ENCODE measurements around the gene STARD7.

The STARD7 gene

DNA sequence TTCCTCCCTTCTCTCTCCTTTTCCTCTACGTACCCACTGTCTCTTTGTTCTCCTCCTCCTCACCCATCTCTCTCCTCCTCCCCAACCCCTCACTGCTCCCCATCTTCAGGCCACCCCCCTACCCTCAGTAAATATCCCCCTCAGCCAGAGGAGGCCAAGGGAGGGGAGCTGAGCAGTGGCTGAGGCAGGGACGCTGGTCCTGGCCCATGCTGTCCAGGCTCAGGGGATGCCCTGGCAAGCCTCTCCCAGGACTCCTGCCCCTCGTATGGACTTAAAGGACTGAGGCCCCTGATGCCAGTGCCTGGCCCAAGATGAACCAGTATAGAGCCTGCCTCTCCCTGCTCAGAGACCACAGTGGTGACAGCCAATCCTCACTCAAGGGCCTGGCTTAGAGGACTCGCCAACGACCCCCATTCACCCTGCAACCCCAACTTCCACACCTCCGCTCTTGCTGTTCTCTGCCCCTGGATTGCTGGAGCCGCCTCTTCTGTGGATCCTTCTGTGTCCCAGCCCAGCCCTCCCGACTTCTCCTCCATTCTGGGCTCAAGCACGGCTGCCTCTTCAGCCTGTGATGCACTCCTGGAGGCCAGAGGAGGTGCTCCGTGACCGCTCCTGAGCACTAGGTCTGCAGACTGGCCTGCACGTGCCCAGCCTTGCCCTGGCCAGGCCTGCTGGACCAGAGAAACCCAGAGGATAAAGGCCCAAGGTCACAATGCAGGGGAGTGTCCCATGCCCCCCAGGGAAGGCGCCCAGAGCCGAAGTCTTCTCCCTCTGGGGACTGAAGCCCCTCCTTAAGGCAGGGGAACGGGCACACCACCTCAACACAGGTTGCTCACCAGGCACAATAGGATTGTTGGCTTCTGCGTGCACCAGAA, 53.9 kb downstream of the STARD7 start:
- in situ Hi-C loops (cut with MboI; ENCODE audit: low pct_unique_long_range_greater_than_20kb, low sequenced_read_pairs), result no loop called here
- DNase-seq, result no peak

DNA sequence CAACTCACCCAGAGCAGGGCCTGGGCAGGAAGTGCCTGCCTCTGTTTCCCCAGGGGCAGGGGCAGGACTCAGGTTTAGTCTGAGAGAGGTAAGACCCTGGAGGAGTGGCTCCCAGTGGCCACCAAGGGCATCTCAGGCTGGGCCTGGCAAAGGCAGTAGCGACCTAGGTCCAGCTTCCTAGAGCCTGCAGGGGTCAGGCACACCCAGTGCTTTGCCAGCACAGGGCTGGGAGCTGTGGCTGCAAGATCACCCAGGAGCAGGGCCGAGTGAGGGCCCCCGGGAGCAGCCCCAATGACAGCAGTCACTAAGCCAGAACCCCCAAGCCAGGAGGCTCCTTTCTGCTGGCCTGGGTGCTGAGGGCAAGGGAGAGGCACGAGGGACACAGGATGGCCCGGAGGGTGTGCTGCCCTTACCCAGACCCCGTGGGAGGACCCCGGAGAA, 54.6 kb downstream of the STARD7 start:
- no peak for DNase-seq
- in situ Hi-C loops (cut with MboI; ENCODE audit: low pct_unique_long_range_greater_than_20kb, low sequenced_read_pairs), result no loop called here

DNA sequence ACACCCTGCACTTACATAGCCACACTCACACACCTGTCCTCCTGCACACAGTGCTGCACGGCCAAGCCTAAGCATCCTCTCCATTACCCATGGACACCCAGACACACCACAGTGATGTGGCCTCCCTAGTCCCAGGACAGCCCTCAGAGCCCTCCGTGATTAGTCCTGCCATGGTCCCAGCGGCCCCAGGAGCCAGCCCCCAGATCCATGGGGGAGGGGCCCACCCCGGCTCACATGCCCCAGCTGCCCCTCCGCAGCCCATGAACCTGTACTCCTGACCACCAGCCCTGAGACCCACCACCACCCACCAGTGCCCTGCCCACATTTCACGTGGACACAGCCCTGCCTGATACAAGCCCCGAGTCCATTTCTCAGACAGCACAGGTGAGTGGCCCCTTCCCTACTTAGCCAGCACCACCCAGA, 55.3 kb downstream of the STARD7 start:
- DNase-seq, result no peak
- in situ Hi-C loops (cut with MboI; ENCODE audit: low pct_unique_long_range_greater_than_20kb, low sequenced_read_pairs), result no loop called here

DNA sequence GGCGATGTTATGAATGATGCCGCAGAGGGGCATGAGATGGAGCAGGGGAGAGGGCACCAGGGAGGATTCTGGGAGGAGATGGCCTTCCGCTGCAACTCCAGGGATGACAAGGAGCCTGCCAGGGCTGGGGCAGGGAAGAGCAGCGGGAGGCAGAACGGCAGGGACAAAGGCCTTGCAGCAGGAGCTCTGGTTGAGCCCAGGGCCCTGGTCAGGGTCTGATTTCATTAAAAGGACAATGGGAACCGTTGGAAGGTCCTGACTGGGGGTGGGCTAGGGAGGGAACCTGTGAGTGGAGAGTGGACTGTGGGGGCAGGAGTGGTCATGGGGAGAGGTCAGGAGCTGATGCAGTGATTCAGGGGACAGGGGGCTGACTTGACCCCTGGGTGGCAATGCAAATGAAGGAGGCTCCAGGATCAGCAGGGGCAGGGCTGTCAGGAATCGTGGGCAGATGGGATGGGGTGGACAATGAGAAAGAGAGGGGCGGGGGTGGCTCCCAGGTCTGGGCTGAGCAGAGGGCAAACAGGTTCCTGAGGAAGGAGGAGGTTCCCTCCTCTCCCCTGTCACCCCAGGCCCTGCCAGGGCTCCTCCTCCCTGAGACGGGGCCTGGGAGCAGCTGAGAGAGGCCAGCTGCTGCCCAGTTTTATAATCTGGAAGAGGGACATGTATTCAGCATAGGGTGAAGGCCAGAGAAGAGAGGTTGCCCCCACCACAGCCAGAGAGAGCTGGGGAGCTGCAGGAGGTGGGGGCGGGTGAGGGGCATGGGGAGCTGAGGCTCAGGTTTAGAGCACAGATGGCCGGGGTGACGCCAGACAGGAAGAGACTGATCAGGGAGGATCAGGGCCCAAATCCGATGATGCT, 56.1 kb downstream of the STARD7 start:
- no peak for DNase-seq
- in situ Hi-C loops (cut with MboI; ENCODE audit: low pct_unique_long_range_greater_than_20kb, low sequenced_read_pairs), result no loop called here

DNA sequence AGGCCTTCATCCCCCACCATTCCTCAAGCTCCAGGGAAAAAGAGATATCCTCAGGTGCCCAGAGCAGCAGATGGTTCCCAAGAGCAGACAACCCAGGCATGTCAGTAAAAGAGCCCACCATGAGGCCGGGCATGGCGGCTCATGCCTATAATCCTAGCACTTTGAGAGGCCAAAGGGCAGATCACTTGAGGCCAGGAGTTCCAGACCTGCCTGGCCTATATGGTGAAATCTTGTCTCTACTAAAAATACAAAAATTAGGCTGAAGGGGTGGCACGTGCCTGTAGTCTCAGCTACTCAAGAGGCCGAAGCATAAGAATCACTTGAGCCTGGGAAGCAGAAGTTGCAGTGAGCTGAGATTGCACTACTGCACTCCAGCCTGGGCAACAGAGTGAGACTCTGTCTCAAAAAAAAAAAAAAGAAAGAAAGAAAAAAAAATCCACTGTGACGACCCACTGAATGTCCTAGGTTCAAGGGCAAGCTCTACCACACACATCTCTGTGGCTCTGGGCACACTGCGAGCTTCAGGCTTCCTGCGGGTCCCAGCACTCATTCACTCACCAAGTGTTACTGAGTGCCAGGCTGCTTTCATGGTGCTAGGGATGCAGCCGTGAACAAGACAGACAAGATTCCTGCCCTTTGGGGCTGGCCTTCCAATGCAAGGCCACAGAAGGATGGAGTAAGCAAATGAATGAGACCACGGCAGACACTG, 56.9 kb downstream of the STARD7 start:
- no peak for DNase-seq
- in situ Hi-C loops (cut with MboI; ENCODE audit: low pct_unique_long_range_greater_than_20kb, low sequenced_read_pairs), result no loop called here

DNA sequence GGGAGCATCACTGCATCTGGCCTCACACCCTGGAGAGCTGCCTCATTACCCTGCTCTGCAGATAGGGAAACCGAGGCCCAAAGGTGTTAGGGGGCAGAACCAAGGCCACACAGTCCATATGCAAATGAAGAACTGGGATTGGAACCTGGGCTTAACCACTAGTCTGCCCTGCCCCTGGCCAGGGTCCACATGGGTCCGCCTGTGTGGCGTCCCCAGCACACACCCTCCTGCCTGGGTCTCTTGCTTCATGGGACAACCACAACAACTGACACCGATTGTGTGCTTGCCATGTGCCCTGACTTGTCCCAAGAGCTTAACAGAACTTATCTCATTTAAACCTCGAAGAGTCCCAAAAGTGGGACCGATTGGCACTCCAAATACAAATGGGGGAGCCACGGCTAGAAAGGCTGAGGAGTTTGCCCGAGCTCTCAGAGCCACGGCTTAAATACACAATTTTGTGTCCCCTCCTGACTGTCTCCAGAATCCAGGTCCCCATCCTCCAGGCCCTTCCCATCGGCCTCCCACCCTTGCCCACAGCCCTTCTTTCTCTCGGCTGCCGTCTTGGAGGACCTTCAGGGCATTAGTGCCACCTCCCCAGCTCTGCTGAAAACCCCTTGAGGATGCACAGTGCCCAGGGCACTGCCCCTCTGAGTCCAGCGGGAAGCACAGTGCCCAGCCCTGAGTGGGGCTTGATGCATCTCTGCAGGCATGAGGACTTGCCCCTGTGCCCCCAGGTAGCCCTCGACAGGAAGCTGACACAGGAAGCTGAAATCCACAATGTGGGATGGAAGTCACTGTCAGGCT, 57.6 kb downstream of the STARD7 start:
- in situ Hi-C loops (cut with MboI; ENCODE audit: low pct_unique_long_range_greater_than_20kb, low sequenced_read_pairs), result no loop called here
- no peak for DNase-seq

DNA sequence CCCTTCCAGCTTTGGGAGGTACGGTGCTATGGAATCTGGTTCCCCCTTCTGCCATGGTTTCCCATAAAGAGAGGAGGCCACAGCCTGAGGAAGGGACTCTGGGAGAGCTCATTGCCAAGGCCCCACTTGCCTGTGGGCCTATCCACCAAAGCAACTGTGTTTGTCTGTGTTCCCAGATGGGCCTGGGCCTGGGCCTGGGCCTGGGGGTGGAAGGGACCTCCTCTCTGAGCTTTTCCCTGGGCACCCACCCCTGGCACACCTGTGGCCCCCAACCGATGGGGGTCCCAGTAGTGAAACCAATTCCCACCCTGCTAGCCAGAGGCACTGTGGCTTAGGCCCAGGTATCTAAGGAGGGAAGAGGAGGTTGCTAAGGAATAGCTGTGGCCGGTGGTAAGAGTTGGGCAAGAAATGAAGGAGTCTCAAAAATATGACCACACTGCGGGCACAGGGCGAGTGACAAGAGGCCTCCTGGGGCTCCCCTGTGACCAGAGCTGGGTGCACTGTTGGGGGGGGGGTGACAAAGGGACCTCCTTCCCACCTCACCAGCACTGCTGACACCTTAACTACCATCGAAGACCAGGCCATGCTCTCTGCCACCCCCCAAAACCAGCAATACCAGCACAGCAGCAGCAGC, 58.5 kb downstream of the STARD7 start:
- in situ Hi-C loops (cut with MboI; ENCODE audit: low pct_unique_long_range_greater_than_20kb, low sequenced_read_pairs), result no loop called here
- DNase-seq, result no peak

DNA sequence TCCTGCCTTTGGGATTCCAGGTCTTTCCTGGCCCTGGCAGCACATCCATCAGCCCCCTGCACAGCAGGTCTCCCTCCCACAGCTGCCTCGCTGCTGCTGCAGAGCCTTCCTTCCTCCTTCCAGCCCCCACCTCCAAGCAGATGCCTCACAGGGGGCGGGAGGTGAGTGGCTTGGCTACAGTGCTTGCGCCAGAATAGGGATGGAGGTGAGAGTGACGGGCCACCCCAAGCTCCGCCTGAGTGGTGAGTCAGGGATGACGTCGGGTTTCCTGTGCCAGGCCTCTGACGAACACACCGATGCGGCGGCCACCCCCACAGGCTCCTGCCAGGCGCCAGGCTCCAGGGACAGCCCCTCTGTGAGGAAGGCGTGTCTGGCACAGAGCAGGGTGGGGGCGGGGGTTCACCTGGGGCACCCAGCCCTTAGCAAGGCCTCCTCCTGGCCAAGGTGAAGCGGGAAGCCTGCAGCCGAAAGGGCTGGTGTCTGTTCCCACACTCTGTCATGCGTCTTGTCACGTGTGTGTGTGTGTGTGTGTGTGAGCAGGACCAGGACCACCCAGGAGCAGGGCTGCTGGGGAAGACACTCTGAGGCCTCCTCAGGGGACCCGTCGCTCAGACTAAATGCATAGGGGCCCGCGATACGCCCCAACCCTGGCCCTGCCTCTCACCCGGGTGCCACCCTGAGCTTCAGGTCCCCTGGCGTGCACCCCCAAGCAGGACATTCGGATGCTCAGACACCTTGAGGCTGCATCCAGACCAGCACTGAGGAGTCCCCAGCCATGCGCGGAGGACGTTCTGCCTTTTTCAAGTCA, 60.0 kb downstream of the STARD7 start:
- in situ Hi-C loops (cut with MboI; ENCODE audit: low pct_unique_long_range_greater_than_20kb, low sequenced_read_pairs), result no loop called here
- DNase-seq, result peak; percentile 87

DNA sequence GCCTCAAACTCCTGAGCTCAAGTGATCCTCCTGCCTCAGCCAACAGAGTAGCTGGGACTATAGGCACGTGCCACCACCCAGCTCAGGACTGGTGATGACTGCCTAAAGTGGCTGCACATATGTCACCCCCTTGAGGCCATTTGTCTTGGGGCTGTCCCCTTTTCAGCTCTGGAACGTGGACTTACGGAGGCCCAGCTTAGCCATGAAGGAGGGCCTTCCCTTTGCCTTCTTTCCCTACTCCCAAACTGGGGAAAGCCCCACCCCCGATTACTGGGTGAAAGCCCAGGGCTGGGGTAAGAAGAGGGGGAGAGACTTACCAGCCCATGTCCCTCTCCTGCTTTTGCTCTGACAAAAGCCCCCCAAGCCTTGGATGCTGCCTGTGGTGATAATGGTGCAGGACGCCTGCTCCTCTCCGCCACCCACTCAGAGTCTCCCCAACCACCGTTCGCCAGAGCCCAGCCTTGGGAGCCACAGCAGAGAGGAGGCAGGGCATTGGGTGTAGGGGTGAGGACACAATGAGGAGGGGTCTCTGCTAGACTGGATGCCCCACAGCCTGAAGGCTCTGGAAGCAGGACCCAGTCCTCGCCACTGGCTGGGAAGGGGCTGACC, 60.9 kb downstream of the STARD7 start:
- no peak for DNase-seq
- in situ Hi-C loops (cut with MboI; ENCODE audit: low pct_unique_long_range_greater_than_20kb, low sequenced_read_pairs), result no loop called here

DNA sequence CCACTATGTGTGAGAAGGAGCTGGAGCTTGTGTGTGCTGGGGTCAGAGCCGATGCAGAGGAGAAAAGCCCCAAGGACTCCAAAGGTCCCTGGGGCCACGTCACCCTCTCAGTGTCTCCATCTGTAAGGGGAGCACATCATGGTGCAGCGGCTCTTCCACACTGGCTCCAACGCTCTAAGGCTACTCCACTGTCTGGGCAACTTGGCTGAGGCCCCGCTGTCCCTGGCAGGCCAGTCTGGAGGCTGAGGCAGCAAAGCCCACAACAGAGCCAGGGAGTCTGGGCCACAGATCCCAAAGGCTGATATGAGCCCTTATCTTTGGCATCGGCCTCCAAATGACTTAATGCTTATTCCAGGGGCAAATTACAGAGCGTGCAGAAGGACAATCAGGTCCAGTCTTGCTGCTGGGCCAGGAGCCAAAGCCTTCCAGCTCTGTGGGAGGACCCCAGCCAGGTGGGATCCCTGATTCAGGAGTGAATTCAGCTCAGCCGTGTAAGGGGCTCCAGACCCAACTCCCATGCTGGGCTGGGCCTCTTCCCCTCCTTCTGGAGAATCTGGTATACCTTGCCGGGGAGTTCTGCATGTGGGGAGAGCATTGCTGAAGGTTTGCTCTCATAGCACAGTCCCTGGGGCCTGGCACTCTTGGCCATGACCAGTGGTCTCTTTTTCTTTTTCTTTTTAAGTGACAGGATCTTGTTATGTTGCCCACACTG, 61.6 kb downstream of the STARD7 start:
- peak; percentile 19 for DNase-seq
- in situ Hi-C loops (cut with MboI; ENCODE audit: low pct_unique_long_range_greater_than_20kb, low sequenced_read_pairs), result no loop called here

DNA sequence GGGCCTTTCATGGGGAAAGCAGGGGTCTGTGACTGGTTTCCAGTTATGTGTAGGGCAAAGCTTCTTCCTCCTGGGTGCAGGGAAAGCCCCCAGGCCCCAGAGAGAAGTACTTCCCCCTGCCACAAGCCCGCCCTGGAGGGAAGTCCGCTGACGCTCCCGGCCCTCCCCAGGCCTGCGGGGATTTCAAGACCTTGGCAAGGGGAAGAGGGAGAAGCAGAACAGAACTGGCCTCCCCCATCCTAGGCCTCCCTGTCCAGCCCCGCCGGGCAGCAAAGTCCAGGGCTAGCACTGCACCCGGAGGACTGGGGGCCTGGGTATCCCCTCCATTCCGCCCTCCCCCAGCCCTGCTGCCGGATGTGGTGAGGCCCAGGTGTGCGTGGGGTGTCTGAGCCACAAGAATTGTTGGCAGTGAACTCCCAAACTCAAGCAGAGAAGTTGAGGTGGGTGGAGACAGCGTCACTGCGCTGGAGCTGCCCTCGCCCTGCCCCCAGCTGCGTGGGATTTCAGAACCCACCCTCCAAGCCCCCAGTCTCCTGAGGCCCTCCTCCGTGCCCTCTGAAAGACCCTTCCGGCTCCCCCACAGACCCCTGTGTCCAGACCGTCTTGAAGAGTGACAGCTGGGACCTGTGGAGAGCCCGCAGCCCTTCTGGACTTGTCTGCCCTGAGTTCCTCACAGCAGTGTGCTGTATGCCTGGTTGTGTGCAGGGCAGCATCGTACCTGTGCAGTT, 62.3 kb downstream of the STARD7 start:
- in situ Hi-C loops (cut with MboI; ENCODE audit: low pct_unique_long_range_greater_than_20kb, low sequenced_read_pairs), result no loop called here
- DNase-seq, result peak; percentile 87

DNA sequence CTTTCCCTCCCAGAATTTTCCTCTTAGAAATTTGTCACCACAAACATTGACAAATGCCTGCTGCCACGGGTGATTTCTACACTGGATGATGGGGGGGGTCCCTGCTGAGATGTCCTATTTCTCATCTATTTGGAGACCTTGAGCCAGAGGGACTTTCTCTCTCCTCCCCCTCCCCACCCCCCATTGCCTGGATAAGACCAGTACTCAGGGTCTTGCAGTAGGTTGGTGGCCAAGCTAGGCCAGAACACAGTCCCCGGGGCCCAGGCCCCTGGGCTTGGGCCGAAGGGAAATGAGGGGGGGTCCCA, 62.8 kb downstream of the STARD7 start:
- DNase-seq, result no peak
- in situ Hi-C loops (cut with MboI; ENCODE audit: low pct_unique_long_range_greater_than_20kb, low sequenced_read_pairs), result no loop called here

DNA sequence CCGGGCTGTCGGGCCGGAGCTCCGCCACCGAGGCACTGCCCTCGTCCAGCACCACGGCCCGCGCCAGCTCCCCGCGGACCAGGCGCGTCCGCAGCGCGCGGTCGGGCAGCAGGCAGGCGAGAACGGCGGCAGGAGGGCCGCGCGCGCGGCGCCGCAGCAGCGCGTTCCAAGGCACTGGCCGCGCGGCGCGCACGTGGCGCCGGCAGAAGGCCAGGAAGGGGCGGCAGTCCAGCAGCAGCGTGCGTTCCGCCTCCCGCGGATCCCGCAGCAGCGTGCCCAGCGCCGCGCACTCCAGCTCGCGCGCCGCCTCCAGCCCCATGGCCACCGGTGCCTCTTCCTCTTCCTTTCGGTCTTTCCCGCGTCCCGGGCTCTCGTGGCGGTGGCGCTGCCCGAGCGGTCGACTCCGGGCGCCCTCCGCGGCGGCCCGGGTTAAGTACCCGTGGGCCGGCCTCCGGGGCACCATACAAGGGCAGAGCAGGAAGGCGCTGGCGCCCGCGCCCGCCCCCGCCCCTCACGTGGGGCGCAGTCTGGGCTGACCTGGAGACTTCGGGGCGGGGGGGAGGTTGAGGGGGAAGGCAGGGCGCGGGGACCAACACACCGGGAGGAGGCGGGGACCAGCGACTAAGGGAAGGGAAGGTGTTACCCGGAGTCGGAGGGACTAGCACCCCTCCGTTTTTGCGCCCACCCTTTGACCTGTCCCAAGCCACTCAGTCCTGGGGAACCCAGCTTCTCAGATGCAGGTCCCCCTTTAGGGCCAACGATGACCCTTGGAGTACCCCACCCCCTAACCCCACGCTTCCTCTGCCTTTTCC, 63.4 kb downstream of the STARD7 start, which contains the start of gene DUSP2:
Gene DUSP2 (minus strand): TSS at position 405 of the 812 bp plus-strand sequence. CDS start 86 bp downstream, at position 319.
- peak; percentile 90 for DNase-seq
- in situ Hi-C loops (cut with MboI; ENCODE audit: low pct_unique_long_range_greater_than_20kb, low sequenced_read_pairs), result no loop called here

DNA sequence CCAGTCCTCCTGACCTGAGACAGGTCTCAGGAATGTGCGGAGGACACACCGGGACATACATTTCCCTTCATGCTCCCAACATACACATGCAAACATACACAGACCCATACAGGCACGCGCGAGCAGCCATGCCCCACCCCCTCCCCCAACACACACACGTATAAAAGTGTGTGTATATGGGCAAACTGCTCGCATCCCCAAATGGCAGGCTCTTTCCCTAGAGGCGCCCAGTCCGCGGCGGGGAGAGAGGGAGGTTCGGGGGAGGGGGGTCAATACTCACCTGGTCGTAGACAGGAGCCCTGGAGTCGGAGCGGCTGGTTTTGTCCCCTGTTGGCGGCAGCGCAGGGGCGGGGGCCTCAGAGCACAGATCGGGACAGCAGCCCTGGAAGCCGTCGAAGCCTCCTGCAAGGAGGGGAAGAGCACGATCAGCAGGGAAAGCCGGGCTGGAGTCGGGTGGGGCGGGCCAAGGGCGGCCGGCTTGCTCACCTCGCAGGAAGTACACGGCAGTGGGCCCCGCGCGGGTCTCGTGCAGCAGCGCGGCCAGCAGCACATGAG, 64.1 kb downstream of the STARD7 start:
- DNase-seq, result peak; percentile 43
- in situ Hi-C loops (cut with MboI; ENCODE audit: low pct_unique_long_range_greater_than_20kb, low sequenced_read_pairs), result no loop called here

DNA sequence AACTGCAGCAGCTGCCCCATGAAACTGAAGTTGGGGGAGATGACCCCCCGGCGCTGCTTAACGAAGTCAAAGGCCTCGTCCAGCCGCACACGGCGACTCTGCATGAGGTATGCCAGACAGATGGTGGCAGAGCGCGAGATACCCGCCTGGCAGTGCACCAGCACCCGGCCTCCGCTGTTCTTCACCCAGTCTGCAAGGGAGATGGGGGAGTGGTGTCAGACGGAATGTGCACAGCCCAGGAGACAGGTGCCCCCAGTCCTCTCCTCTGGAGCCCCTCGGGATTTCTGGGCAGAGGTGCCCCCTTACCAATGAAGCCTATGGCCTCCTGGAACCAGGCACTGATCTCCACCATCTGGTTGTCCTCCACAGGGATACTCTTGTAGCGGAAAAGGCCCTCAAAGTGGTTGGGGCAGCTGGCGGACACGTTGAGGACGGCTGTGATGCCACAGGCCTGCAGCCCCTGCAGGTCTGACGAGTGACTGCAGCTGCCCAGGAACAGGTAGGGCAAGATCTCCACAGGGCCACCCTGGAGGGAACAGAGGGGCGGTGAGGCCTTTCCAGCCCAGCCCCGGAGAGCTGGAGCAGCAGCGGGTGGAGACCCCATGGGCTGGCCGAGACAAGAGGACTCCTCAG, 64.7 kb downstream of the STARD7 start:
- no peak for DNase-seq
- in situ Hi-C loops (cut with MboI; ENCODE audit: low pct_unique_long_range_greater_than_20kb, low sequenced_read_pairs), result no loop called here

Data from KBM-7 (cell line).